Activated T-helper 1 cell treated with anti-CD3 and anti-CD28 coated beads, Interleukin-2, amount 50 U/mL, for 16 hours (primary cell): Measurements from ENCODE around the gene ELOVL7.
"Not testable (repeated sequence)": the region's sequence is repeated elsewhere in the genome, so short reads cannot be mapped to it uniquely, and the experiment has no call there.

ENCODE experiments used
- DNase-seq, 2 donors: peaks; one replicate each; pipeline ENCODE4 v3.0.0-alpha.2; 2020; ENCODE audit warnings: low read depth in 1 of 2, low spot score in 1 of 2

ELOVL7 gene

DNA sequence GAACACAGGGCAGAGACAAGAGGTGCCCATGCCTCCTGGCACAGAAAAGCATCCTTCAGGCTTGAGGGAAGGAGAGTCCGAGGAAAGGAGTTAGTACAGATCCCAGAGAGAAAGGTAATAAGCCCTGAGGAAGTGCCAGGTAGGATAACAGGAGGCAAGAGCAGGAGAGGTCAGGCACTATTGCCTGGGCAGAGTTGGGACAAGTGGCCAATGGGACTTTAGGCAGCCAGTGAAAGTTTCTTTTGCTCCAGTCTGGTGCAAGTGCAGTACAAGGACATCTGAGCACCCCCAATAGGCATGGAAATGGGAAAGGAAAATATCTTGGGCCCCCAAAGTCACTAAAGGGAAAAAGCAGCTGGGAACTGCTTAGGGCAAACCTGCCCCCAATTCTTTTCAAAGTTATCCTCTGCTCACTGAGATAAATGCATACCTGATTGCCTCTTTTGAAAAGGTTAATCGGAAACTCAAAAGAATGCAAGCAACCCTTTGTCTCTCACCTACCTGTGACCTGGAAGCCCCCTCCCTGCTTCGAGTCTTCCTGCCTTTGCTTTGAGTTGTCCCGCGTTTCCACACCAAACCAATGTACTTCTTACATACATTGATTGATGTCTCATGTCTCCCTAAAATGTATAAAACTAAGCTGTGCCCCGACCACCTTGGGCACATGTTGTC lies 46.5 kb downstream of the ELOVL7 start:
- no peak for DNase-seq

DNA sequence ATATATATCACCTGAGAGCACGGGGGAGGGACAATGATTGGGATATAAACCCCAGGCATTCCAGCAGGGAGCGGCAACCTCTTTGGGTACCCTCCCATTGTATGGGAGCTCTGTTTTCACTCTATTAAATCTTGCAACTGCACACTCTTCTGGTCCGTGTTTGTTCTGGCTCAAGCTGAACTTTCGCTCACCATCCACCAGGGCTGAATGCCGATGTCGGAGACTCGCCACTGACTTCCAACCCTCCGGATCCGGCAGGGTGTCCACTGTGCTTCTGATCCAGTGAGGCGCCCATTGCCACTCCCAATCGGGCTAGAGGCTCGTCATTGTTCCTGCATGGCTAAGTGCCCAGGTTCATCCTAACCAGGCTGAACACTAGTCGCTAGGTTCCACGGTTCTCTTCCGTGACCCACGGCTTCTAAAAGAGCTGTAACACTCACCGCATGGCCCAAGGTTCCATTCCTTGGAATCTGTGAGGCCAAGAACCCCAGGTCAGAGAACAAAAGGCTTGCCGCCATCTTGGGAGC lies 48.6 kb downstream of the ELOVL7 start:
- DNase-seq, result not testable (repeated sequence)

DNA sequence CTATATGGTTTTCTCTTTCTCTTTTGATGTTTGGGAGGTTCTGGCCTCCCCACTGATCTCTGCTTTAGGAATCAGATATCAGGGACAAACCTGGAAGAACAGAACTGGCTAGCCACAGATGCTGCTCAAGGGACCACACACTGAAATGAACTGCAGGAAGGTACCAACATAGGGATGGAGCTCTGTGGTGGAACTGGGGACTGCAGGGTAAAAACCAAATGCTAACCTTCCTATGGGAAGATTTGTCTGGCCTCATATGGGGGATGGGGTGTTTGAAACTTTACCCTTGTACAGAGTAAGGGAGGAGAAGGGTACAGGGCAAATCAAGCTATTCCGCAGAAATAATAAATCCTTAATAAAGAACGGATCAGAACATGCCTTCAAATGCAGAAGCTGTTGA lies 49.4 kb downstream of the ELOVL7 start:
- no peak for DNase-seq

DNA sequence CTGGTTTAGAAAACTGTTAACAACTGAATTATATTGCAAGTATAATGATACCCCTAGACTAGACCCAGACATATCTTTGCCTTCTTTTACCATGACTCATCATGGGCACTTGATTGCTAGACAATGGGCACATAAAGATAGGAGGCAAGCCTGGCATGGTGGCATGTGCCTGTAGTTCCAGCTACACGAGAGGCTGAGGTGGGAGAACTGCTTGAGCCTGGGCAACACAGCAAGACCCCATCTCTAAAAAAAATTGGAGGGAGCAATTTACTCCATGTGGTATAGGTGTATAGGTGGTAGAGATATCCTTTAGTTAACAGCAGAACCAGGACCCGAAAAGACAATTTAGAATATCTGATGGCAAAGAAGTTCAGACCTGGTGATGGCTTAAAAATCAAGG lies 51.6 kb downstream of the ELOVL7 start:
- DNase-seq, result no peak

DNA sequence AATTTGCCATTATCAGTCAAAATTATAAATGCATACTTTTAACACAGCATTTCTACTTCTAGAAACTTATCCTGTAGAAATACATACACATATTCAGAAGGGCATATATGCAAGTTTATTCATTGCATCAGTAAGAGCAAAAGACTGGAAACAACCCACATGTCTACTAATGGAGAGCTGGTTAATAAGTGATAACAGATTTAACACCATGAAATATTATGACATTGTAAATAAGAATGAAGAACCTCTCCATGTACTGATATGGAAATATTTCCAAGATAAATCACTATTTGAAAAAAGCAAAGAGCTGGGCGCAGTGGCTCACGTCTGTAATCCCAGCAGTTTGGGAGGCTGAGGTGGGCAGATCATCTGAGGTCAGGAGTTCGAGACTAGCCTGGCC lies 54.5 kb downstream of the ELOVL7 start:
- no peak for DNase-seq

DNA sequence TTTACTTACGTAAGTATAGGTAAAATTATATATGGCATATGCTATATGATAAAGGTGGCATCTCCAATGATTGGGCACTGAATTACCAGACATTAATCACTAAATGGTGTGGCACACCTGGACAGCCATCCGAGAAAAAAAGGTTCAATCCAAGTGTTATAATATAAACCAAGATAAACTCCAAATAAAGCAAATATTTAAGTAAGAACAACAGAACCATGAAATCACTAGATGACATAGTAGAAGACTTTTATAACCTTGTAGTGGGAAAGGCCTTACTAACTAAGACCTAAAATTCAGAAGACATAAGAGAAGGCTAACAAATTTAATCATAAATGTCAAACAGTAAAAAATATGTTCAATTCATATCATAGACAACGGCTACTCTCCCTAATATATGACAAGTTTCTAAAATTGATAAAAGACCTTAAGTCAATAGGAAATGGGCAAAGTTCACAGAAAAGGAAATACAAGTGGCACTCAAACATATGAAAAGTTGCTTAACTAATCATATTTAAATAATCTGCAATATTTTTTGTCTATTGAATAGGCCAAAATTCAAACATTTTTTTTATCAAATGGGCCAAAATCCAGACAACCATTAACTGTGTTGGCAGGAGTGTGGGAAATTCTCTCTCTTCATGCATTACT lies 55.1 kb downstream of the ELOVL7 start:
- DNase-seq, result no peak

DNA sequence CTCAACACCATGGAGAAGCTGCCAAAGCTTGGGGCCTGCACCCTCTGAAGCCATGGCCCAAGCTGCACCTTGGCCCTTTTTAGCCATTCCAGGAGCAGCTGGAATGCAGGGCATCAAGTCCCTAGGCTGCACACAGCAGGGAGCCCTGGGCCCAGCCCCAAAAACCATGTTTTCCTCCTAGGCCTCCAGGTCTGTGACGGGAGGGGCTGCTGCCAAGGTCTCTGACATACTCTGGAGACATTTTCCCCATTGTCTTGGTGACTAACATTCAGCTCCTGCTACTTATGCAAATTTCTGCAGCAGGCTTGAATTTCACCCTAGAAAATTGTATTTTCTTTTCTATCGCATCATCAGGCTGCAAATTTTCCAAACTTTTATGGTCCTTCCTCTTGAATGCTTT lies 64.6 kb downstream of the ELOVL7 start:
- no peak for DNase-seq

DNA sequence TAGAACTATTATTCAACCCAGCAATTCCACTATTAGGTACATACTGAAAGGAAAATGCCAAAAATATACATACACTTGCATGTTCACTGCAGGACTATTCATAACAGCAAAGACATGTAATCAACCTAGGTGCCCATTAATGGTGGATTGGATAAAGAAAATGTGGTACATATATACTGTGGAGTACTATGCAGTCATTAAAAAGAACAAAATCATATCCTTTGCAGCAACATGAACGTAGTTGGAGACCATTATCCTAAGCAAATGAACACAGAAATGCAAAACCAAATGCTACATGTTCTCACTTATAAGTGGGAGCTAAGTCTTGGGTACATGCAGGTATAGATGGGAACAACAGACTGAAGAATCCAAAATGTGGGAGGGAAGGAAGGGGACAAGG lies 67.7 kb downstream of the ELOVL7 start:
- no peak for DNase-seq

DNA sequence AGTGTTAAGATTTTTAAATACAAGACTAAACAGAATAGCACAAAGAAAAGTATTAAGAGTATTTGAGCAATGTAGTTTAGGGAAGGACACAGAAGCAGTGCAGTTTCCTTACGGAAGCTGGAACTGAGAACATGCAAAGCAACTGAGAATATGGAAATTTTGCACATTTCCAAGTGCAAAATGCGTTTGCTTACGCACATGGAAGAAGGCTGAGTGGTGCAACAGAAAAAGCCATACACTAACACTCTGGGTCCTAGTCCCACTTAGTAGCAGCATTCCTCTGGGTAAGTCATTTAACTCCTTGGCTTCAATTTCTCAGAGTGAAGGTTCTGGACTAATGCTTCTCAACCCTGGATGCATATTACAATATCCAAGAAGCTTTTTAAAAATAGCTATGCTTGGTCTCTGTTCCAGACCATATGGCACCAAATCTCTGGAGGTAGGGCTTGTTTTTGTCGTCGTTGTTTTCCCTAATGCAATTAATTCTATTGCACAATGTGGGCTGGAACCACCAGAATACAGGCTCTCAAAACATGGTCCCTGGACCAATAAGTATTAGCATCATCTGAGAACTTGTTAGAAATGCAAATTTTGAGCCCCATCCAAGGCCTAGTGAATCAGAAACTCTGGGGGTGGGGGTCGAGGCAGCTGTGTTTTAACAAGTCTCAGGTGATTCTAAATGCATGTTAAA lies 78.9 kb downstream of the ELOVL7 start:
- no peak for DNase-seq

DNA sequence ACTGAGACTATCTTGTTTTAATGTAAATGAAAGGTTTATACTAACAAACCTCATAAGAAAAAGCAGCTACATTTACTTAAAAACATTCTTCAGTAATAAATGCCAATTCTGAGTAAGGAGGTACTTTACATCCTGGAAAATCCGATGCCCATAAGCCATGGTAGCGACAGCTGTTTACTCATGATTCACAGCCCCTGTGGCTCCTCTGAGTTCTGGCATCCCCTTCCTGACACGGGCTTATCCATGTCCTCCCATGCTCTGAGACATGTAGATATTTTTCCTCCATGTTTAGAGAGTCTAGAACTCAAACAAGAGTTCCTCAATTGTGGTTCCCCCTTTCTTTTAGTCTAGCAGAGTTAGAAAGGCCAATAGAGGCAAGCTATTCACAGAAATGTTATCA lies 81.0 kb downstream of the ELOVL7 start:
- no peak for DNase-seq

DNA sequence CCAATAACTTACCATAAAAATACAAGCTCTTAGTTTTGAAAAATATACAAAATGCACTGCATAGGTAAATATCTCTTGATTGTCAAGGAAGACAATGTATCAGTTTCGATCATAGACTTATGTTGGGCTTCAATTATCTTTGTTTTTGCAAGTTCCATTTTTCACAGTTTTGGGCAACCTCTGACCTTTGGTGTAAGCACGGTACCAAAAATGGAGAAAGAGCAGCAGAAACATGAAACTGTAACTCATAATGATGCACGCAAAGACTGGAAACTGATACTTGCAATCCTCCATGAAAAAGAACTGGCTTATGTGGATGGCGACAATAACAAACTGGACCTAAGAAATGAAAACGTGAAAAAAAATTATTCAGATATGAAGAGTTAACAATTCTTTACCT lies 89.6 kb downstream of the ELOVL7 start:
- DNase-seq, result no peak

DNA sequence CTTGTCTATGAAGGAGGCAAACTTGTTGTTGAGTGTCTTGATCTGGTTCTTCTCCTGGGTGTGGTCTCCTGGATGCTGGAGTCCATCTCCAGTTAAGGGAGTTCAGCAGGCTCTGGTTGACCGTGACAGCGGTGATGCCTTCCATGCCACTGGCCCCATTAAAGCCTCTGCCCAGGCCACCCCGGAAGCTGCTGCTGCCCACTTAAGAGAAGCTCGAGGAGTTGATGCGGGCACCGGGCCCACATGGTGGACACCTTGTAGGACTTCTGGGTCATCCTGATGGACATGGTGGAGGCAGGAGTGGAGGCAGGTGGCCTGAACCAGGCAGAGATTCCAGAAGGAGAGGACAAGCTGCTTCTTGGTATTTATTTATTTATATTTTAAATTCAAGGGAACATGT lies 99.4 kb downstream of the ELOVL7 start:
- no peak for DNase-seq

DNA sequence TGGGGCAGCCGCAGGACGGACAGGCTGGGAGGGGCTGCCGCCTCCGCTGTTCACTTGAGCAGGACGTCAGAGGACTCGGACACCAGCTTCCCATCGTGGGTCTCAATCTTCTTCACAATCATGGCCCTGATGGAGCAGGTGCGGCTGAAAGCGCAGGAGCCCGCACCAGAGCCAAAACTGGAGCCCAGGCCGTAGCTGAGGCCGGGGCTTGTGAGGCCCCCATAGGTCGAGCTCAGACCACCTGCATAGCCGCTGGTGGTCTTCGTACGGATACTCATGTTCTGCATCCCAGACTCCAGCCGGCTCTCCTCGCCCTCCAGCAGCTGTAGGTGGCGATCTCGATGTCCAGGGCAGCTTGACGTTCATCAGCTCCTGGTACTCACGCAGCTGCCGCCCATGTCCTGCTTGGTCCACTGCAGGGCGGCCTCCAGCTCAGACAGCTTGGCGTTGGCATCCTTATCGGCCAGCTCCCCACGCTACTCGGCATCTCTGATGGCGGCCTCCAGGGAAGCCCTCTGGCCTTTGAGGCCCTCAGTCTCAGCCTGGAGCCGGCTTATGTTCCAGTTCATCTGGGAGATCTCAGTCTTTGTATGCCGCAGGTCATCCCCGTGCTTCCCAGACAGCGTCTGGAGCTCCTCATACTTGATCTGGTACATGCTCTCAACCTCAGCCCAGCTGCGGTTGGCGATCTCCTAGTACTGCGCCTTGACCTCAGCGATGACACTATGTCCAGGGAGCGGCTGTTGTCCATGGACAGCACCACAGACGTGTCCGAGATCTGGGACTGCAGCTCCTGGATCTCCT lies 100.4 kb downstream of the ELOVL7 start:
- DNase-seq, result no peak

DNA sequence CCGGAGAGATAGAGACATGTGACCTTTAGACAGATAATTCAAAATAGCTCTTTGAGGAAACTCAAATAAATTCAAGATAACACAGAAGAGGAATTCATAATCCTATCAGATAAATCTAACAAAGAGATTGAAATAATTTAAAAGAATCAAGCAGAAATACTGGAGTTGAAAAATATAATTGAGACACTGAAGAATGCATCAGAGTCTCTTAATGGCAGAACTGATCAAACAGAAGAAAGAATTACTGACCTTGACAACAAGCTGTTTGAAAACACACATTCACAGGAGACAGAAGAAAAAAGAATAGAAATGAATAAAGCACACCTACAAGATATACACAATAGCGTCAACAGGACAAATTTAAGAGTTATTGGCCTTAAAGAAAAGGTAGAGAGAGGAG lies 103.7 kb downstream of the ELOVL7 start:
- DNase-seq, result no peak

DNA sequence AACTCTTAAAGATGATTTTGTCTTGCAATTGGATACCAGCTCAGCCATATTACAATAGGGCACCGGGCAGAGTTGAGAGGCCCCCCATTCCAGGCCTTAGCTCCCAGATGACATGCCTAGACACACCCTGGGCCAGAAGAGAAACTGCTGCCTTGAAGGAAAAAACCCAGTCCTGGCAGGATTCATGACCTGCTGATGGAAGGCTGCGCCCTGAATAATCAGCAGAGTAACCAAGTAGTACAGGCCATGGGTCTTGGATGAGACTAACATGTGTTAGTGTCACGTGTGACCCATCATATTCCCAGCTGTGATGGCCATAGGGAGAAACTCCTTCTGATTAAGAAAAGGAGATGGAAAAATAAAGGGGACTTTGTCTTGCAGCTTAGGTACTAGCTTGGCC lies 105.1 kb downstream of the ELOVL7 start:
- no peak for DNase-seq

DNA sequence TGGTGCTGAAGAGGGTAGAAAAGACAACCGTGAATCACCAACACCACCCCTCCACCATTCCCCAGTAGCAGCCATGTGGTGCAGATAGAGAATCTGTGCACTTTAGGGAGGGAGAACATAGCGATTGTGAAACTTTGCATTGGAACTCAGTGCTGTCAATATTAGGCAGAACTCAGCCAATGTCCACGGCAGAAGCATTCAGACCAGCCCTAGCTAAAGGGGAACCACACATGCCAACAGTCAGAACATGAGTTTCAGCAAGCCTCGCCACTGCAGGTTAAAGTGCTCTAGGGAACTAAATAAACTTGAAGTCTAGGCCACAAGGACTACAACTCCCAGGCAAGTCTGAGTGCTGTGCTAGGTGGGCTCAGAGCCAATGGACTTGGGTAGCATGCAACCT lies 105.6 kb downstream of the ELOVL7 start:
- no peak for DNase-seq

DNA sequence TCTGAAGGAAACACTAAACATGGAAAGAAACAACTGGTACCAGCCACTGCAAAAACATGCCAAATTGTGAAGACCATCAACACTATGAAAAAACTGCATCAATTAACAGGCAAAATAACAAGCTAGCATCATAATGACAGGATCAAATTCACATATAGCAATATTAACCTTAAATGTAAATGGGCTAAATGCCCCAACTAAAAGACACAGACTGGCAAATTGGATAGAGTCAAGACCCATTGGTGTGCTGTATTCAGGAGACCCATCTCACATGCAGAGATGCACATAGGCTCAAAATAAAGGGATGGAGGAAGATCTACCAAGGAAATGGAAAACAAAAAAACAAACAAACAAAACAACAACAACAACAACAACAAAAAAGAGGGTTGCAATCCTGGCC lies 113.2 kb downstream of the ELOVL7 start:
- not testable (repeated sequence) for DNase-seq

DNA sequence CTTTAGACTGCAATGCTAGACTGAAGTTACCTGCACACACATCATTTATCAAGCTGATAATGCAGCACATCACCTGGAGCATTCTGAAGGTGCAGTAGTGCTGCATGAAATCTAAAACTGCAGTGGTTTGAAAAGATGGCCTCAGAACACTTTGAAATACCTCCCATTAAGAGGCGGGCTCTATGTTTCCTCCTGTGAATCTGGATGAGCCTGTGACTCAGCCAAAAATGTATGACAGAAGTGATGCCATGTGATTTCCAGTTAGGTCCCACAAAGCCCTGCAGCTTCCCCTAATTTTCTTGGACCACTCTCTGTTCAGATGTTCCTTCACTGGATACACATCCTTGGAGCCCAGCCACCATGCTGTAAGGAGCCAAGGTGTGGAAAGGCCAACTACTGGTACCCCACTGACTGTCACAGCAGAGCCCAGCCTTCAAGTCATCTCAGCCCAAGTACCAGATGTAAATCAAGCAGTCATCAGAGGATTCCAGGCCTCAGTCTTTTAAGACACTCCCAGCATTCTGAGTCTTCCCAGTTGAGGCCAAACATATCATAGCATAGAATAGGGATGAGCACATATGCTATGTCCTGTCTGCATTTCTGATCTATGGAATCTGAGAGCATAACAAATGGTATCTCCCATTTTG lies 116.9 kb downstream of the ELOVL7 start:
- no peak for DNase-seq

DNA sequence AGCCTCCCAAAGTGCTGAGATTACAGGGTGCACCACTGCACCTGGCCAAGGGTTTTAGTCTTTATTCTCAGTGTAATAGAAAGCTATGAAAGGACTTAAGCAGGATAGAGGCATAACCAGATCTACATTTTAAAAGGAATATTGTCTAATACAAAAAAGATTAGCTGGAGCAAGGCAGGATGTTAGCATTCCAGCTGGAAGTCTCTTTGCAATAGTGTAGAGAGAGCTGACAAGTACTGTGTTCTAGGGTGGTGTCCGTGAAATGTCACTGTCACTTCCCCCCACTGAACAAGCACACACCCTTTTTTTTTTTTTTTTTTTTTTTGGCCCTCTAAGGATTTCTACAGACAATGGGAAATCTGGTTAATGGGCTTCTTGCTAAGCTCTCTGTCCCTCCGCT lies 119.9 kb downstream of the ELOVL7 start:
- DNase-seq, result no peak

DNA sequence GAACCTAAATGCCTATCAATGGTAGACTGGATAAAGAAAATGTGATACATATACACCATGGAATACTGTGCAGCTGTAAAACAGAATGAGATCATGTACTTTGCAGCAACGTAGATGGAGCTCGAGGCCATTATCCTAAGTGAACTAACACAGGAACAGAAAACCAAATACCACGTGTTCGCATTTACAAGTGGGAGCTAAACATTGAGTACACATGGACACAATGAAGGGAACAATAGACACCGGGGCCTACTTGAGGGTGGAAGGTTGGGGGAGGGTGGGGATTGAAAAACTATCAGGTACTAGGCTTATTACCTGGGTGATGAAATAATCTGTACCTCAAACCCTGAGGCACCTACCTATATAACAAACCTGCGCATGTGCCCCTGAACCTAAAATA lies 121.7 kb downstream of the ELOVL7 start:
- no peak for DNase-seq

DNA sequence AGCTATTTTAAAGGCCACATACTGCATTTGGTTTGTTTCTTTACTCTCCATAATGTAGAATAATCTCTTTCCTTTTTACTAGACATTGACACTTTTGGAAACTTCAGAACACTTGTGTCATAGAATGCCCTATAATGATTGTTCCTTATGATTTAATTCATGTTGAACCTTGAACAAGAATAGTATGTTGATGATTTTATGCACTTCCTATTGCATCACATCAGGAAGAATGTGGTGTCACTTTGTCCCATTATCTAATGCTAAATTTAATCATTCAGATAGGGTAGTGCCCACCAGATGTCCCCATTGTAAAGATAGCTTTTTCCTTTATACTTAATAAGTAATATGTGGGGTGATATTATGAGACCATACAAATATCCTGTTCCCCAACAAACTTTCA lies 124.7 kb downstream of the ELOVL7 start:
- DNase-seq, result no peak
